Gastrocnemius medialis (tissue), 4 donors: ENCODE results near the gene SOWAHC. TPM values are rescaled to one million over a fixed set of nuclear protein-coding genes. Genes with fewer than 3 reads are reported as not detected.
A peak's percentile ranks its signal among the peaks of the same experiment; 100 is the strongest.

ENCODE experiments used
- ATAC-seq, 2 donors: fragments of 150-250 bp; one replicate each; pipeline ENCODE4 v1.9.1; 2016
- DNase-seq, 2 donors: peaks; one replicate each; pipeline ENCODE4 v3.0.0-alpha.2; 2019
- H3K27ac ChIP-seq, 4 donors: fragments of 200-600 bp; sonication (generic); 1 replicate in 1 of 4; 2 replicates in 3 of 4; pipeline ENCODE4 v1.5.1; 2016 to 2018; ENCODE audit warnings: mild to moderate bottlenecking in 2 of 4, moderate library complexity in 1 of 4
- H3K27me3 ChIP-seq, 3 donors: fragments of 200-600 bp; sonication (generic) in 2 of 3; 1 replicate in 1 of 3; 2 replicates in 2 of 3; pipeline versions ENCODE4 v1.5.1 to v1.6.0; 2016 to 2019; ENCODE audit warnings: mild to moderate bottlenecking in 1 of 3, moderate library complexity in 1 of 3
- H3K36me3 ChIP-seq, 2 donors: fragments of 200-600 bp; sonication (generic) in 1 of 2; one replicate each; pipeline ENCODE4 v1.5.1; 2017 to 2018
- H3K4me1 ChIP-seq, 2 donors: fragments of 200-600 bp; sonication (generic) in 1 of 2; one replicate each; pipeline ENCODE4 v1.5.1; 2016 to 2017; ENCODE audit warnings: mild to moderate bottlenecking in 2 of 2
- H3K4me3 ChIP-seq, 4 donors: fragments of 200-600 bp; sonication (generic) in 3 of 4; 1 replicate in 1 of 4; 2 replicates in 3 of 4; pipeline ENCODE4 v1.5.1; 2016 to 2019; ENCODE audit warnings: mild to moderate bottlenecking in 2 of 4
- H3K9me3 ChIP-seq, 3 donors: fragments of 200-600 bp; sonication (generic) in 2 of 3; 1 replicate in 1 of 3; 2 replicates in 2 of 3; pipeline ENCODE4 v1.5.1; 2016 to 2019
- POLR2A ChIP-seq, 2 donors: fragments of 450-650 bp; IDR thresholded peaks; one replicate each; pipeline ENCODE4 v1.6.1; 2017; ENCODE audit warnings: antibody characterized with exemption in 2 of 2, mild to moderate bottlenecking in 2 of 2, moderate library complexity in 2 of 2
- in situ Hi-C, 4 donors: fragments of 200-750 bp; cut with MboI; loops; one replicate each; pipeline versions ENCODE4 v1.15.0 to v1.8.0; 2017; ENCODE audit warnings: low sequenced_read_pairs in 4 of 4
- intact Hi-C: fragments of 100-400 bp; cut with DNase I; formaldehyde crosslinking; loops from one replicate; pipeline ENCODE4 v1.15.1; 2023; ENCODE audit warnings: low total_unique reads
- total RNA-seq, 4 donors: library from RNA; depleted of rRNA; stranded (reverse); fragments of >200 nt; gene quantifications; one replicate each; pipeline versions ENCODE4 v1.1.0 to v1.2.3, GENCODE V29; 2016
- TF ChIP-seq, protein P1 (sequence below), 5 experiments: fragments of 450-650 bp in 3 of 5; fragments of 200-600 bp in 2 of 5; sonication (generic) in 2 of 5; IDR thresholded peaks in 4 of 5; conservative IDR thresholded peaks in 1 of 5; 1 replicate in 4 of 5; 2 replicates in 1 of 5; pipeline ENCODE4 v1.5.1; 2016 to 2019; ENCODE audit warnings: antibody characterized with exemption in 5 of 5, mild to moderate bottlenecking in 3 of 5, moderate library complexity in 3 of 5

SOWAHC gene
- total RNA-seq, 4 donors from 2014 or later, result 0.75 to 1.4 (median 0.96) TPM

DNA sequence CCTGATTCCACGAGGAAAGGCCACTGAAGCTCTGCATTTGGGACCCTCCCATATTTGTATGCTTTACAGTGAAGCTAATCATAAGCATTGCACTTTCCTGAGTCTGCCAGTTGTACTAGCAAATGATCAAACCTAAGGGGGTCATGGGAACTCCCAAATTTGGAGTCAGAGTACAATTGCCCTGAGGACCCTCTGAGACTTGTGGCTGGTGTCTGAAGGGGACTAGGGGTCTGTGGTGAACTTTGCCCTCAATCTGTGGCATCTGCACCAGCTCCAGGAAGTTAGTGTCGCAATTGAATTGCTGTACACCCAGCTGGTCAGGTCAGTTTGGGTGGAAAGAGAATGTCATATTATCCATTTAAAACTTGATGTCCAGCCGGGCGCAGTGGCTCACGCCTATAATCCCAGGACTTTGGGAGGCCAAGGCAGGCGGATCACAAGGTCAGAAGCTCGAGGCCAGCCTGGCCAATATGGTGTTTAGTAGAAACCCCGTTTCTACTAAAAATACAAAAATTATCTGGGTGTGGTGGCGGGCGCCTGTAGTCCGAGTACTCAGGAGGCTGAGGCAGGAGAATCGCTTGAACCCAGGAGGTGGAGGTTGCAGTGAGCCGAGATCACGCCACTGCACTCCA lies 18.1 kb downstream of the SOWAHC start:
- Histone ChIP-seq H3K4me3 (no peak overlapping the region), H3K9me3 (no peaks in the 10 kb centered on the region), H3K27ac (no peak overlapping the region), H3K4me1 (no peaks in the 10 kb centered on the region), H3K27me3 (no peaks in the 10 kb centered on the region), H3K36me3 (no peaks in the 10 kb centered on the region)
- DNase-seq (no peak), ATAC-seq (no peak)
- intact Hi-C loops (no loop called here), in situ Hi-C loops (no loop called here)
- TF ChIP-seq POLR2A (IDR thresholded peaks at IDR 0.05), result no peak

- H3K9me3 ChIP-seq, result no peaks in the 10 kb centered on the region
- H3K4me3 ChIP-seq, result no peak overlapping the region
- H3K27ac ChIP-seq, result no peak overlapping the region
- no peak for ATAC-seq
- in situ Hi-C loops (no loop called here), intact Hi-C loops (no loop called here)
- no peaks in the 10 kb centered on the region for H3K4me1 ChIP-seq
- H3K27me3 ChIP-seq, result no peaks in the 10 kb centered on the region
- DNase-seq, result no peak
- TF ChIP-seq, protein P1, sequence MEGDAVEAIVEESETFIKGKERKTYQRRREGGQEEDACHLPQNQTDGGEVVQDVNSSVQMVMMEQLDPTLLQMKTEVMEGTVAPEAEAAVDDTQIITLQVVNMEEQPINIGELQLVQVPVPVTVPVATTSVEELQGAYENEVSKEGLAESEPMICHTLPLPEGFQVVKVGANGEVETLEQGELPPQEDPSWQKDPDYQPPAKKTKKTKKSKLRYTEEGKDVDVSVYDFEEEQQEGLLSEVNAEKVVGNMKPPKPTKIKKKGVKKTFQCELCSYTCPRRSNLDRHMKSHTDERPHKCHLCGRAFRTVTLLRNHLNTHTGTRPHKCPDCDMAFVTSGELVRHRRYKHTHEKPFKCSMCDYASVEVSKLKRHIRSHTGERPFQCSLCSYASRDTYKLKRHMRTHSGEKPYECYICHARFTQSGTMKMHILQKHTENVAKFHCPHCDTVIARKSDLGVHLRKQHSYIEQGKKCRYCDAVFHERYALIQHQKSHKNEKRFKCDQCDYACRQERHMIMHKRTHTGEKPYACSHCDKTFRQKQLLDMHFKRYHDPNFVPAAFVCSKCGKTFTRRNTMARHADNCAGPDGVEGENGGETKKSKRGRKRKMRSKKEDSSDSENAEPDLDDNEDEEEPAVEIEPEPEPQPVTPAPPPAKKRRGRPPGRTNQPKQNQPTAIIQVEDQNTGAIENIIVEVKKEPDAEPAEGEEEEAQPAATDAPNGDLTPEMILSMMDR (IDR thresholded peaks at IDR 0.05 in 4 of 5, conservative IDR thresholded peaks at IDR 0.05 in 1 of 5), result no peak
- no peak for TF ChIP-seq POLR2A (IDR thresholded peaks at IDR 0.05)
- no peaks in the 10 kb centered on the region for H3K36me3 ChIP-seq
Observed at GRCh38 chr2:109633284-109633961, 19.3 kb downstream of the SOWAHC start.

- no peak for TF ChIP-seq POLR2A (IDR thresholded peaks at IDR 0.05)
- Histone ChIP-seq H3K27ac (no peak overlapping the region), H3K36me3 (no peaks in the 10 kb centered on the region), H3K9me3 (no peaks in the 10 kb centered on the region), H3K4me3 (no peak overlapping the region), H3K4me1 (no peaks in the 10 kb centered on the region), H3K27me3 (no peaks in the 10 kb centered on the region)
- ATAC-seq, result no peak
- in situ Hi-C loops (no loop called here), intact Hi-C loops (no loop called here)
- DNase-seq, result no peak
Observed at GRCh38 chr2:109635426-109636304, 21.5 kb downstream of the SOWAHC start.

GRCh38 chr2:109636317-109636716 lies 22.2 kb downstream of the SOWAHC start:
- H3K4me1 ChIP-seq, result no peaks in the 10 kb centered on the region
- no peaks in the 10 kb centered on the region for H3K36me3 ChIP-seq
- no peak overlapping the region for H3K27ac ChIP-seq
- ATAC-seq, result peak; percentile 33 to 42
- in situ Hi-C loops (no loop called here), intact Hi-C loops (no loop called here)
- no peaks in the 10 kb centered on the region for H3K9me3 ChIP-seq
- H3K27me3 ChIP-seq, result no peaks in the 10 kb centered on the region
- DNase-seq, result no peak
- no peak for TF ChIP-seq POLR2A (IDR thresholded peaks at IDR 0.05)
- TF ChIP-seq, protein P1 (IDR thresholded peaks at IDR 0.05 in 4 of 5, conservative IDR thresholded peaks at IDR 0.05 in 1 of 5), result no peak
- H3K4me3 ChIP-seq, result no peak overlapping the region

DNA sequence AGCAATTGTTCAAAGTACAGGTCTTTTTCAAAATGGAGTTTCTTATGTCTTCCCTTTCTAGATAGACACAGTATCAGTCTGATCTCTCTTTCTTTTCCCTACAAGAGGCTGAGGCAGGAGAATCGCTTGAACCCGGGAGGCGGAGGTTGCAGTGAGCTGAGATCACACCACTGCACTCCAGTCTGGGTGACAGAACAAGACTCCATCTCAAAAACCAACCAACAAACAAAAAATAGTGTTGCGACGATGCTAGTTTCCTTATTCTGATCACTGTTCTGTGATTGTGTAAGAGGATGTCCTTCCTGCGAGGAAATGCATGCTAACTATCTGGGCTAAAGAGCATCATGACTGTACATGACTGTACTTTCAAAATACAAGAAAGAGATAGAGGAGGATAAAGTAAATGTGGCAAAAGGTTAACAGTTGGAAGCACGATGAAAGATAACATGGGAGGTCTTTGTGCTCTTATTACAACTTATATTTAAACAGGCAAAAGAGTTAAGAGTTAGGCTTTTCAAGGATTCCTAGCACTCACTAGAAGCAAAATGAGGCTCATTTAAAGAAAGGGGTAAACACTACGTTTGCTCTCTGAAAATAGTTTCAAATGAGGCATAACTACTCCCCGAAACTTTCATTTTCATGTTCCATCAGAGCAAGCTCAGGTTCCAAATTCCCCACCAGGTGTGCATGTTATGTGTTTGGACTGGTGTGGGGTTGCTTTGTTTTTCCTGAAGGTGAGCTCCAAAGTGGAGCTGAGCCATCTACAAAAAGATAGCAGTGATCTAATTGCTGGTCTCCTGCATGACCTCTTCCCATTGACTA lies 23.8 kb downstream of the SOWAHC start:
- DNase-seq (no peak), ATAC-seq (no peak)
- Histone ChIP-seq H3K27ac (no peak overlapping the region), H3K27me3 (no peaks in the 10 kb centered on the region), H3K4me1 (no peaks in the 10 kb centered on the region), H3K9me3 (no peaks in the 10 kb centered on the region), H3K4me3 (no peak overlapping the region), H3K36me3 (no peaks in the 10 kb centered on the region)
- TF ChIP-seq POLR2A (IDR thresholded peaks at IDR 0.05), result no peak
- TF ChIP-seq, protein P1 (IDR thresholded peaks at IDR 0.05 in 4 of 5, conservative IDR thresholded peaks at IDR 0.05 in 1 of 5), result no peak
- in situ Hi-C loops (no loop called here), intact Hi-C loops (no loop called here)
